ENCODE measurements around the gene ACMSD.

The ACMSD gene

DNA sequence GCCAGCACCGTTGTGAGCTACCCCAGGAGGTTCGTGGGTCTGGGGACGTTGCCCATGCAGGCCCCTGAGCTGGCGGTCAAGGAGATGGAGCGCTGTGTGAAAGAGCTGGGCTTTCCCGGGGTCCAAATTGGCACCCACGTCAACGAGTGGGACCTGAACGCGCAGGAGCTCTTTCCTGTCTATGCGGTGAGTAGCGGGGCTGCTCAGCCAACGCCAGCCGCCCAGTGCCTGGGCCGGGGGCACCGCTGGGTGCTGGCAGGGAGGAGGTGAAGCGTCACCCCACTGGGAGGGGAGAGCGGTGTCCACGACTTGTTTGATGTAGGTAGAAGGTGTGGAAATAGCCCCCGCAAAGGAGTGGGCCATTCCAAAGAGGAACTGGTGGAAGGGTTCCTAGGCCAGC, 25.0 kb downstream of the ACMSD start:
- Histone ChIP-seq H3K36me3 (replicated peaks; ENCODE audit: insufficient read depth, low read length) (no peaks in the 10 kb centered on the region; the same call in 1 of the 2 replicates), H3F3A (ENCODE audit: insufficient read depth, low read length) (no peaks in the 10 kb centered on the region), H4K20me1 (ENCODE audit: insufficient read depth, low read length) (no peaks in the 10 kb centered on the region), H2AFZ (ENCODE audit: low read length) (no peak overlapping the region), H3K9ac (ENCODE audit: low read length) (no peak overlapping the region), H3K4me3 (ENCODE audit: low read length) (no peak overlapping the region), H3K27me3 (replicated peaks; ENCODE audit: insufficient read depth, low read length) (no peaks in the 10 kb centered on the region), H3K27ac (ENCODE audit: low read length) (no peak overlapping the region), H3K4me2 (ENCODE audit: low read depth, low read length) (no peak overlapping the region), H3K79me2 (ENCODE audit: low read length) (no peaks in the 10 kb centered on the region), H3K9me3 (replicated peaks; ENCODE audit: insufficient read depth, low read length) (no peaks in the 10 kb centered on the region), H3K4me1 (ENCODE audit: low read length) (no peaks in the 10 kb centered on the region), H3K9me2 (replicated peaks; ENCODE audit: insufficient read depth, low read length) (no peaks in the 10 kb centered on the region)
- no peak for DNase-seq
- TF ChIP-seq, protein P1, sequence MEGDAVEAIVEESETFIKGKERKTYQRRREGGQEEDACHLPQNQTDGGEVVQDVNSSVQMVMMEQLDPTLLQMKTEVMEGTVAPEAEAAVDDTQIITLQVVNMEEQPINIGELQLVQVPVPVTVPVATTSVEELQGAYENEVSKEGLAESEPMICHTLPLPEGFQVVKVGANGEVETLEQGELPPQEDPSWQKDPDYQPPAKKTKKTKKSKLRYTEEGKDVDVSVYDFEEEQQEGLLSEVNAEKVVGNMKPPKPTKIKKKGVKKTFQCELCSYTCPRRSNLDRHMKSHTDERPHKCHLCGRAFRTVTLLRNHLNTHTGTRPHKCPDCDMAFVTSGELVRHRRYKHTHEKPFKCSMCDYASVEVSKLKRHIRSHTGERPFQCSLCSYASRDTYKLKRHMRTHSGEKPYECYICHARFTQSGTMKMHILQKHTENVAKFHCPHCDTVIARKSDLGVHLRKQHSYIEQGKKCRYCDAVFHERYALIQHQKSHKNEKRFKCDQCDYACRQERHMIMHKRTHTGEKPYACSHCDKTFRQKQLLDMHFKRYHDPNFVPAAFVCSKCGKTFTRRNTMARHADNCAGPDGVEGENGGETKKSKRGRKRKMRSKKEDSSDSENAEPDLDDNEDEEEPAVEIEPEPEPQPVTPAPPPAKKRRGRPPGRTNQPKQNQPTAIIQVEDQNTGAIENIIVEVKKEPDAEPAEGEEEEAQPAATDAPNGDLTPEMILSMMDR (IDR thresholded peaks at IDR 0.05; ENCODE audit: low read length) = no peak
- TF ChIP-seq EZH2 (optimal IDR thresholded peaks at IDR 0.05; ENCODE audit: low read depth, low read length) (no peak), EZH2phosphoT487 (IDR thresholded peaks at IDR 0.05; ENCODE audit: low read length) (no peak)

DNA sequence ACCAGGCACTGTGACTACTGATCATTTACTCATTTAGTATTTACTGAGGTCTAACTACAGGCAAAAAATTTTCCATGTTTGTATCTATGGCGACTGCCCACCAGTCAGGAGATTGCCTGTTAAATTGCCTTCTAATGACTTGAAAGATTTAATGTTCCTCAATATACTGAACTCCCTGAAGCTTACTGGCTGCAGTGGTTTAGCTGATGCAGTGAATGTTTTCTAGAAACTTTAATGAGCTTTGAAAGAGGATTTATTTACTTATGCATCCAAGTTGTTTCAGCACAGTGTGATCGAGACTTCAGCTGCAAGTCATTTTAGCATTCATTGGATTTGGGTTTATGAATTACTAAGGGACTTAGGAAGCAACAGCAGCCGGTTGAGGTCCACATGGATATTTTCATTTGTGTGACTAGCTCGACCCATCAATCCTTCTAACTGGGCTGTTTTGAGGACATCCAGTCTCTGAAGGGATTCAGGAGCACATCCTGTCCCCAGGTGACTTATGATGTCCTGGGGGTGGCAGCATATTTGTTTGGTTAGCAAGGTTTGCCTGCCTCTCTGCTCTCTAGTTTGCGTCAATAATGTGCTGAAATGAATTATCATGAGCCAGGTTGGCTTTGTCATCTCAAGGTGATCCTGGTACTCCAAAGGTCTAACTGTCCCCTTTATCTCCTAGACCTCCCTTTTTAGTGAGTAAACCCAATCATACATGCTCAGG, 26.8 kb downstream of the ACMSD start:
- Histone ChIP-seq H3K4me1 (ENCODE audit: low read length) (no peaks in the 10 kb centered on the region), H3K9me3 (replicated peaks; ENCODE audit: insufficient read depth, low read length) (no peaks in the 10 kb centered on the region), H4K20me1 (ENCODE audit: insufficient read depth, low read length) (no peaks in the 10 kb centered on the region), H3K27ac (ENCODE audit: low read length) (no peak overlapping the region), H3K27me3 (replicated peaks; ENCODE audit: insufficient read depth, low read length) (no peaks in the 10 kb centered on the region), H3K4me3 (ENCODE audit: low read length) (no peak overlapping the region), H3K79me2 (ENCODE audit: low read length) (no peaks in the 10 kb centered on the region), H3K4me2 (ENCODE audit: low read depth, low read length) (no peak overlapping the region), H3F3A (ENCODE audit: insufficient read depth, low read length) (no peaks in the 10 kb centered on the region), H3K9ac (ENCODE audit: low read length) (no peak overlapping the region), H3K36me3 (replicated peaks; ENCODE audit: insufficient read depth, low read length) (no peaks in the 10 kb centered on the region; the same call in 1 of the 2 replicates), H2AFZ (ENCODE audit: low read length) (no peak overlapping the region), H3K9me2 (replicated peaks; ENCODE audit: insufficient read depth, low read length) (no peaks in the 10 kb centered on the region)
- no peak for TF ChIP-seq EZH2phosphoT487 (IDR thresholded peaks at IDR 0.05; ENCODE audit: low read length)
- no peak for DNase-seq

DNA sequence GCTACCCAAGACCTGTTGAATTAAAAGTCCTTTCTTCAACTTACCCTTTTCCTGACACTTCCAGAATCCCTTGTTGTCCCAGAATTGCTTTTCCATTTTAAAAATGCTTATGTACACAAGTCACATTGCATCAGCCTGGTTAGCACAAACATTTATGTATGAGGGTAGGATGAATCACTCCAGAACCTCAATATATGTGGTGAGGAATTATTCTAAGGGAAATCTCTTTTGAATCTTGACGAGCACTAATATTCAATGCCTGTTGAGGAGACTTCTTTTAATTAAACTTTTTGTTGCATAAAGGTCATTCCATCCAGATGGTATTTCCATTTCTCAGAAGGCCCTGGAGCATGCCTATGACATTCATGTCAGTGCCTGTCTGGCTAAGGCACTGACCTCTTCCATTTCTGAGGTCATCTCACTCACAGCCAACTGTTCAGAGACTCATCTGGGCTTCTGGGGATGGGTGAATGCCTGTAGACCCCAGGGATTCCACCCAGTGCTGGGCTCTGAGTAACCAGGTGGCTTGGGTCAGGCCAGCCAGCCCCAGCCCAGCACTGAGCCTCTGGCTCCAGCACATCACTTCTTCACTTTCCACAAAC, 28.2 kb downstream of the ACMSD start:
- Histone ChIP-seq H3K4me3 (ENCODE audit: low read length) (no peak overlapping the region), H3K4me1 (ENCODE audit: low read length) (no peaks in the 10 kb centered on the region), H3K27ac (ENCODE audit: low read length) (no peak overlapping the region), H3K4me2 (ENCODE audit: low read depth, low read length) (no peak overlapping the region), H3K9me3 (replicated peaks; ENCODE audit: insufficient read depth, low read length) (no peaks in the 10 kb centered on the region), H3F3A (ENCODE audit: insufficient read depth, low read length) (no peaks in the 10 kb centered on the region), H3K79me2 (ENCODE audit: low read length) (no peaks in the 10 kb centered on the region), H4K20me1 (ENCODE audit: insufficient read depth, low read length) (no peaks in the 10 kb centered on the region), H3K27me3 (replicated peaks; ENCODE audit: insufficient read depth, low read length) (no peaks in the 10 kb centered on the region), H3K9me2 (replicated peaks; ENCODE audit: insufficient read depth, low read length) (no peaks in the 10 kb centered on the region), H3K36me3 (replicated peaks; ENCODE audit: insufficient read depth, low read length) (no peaks in the 10 kb centered on the region; the same call in 1 of the 2 replicates), H3K9ac (ENCODE audit: low read length) (no peak overlapping the region), H2AFZ (ENCODE audit: low read length) (no peak overlapping the region)
- no peak for DNase-seq
- TF ChIP-seq, protein P1 (IDR thresholded peaks at IDR 0.05; ENCODE audit: low read length) = no peak
- no peak for TF ChIP-seq EZH2 (optimal IDR thresholded peaks at IDR 0.05; ENCODE audit: low read depth, low read length)
- no peak for TF ChIP-seq EZH2phosphoT487 (IDR thresholded peaks at IDR 0.05; ENCODE audit: low read length)
